Right cardiac atrium (tissue), 5 donors: ENCODE measurements around the gene MPC1. TPM values are rescaled to one million over a fixed set of nuclear protein-coding genes. Genes with fewer than 3 reads are reported as not detected.

ENCODE experiments used
- polyA plus RNA-seq: library from polyadenylated mRNA; stranded (reverse); fragments of 200-250 nt; gene quantifications from one replicate; pipeline ENCODE4 v1.2.3, GENCODE V29; 2013
- total RNA-seq, 4 donors: library from RNA; stranded (reverse); fragmentation: NEBNext Ultra II Directional; extraction: Animal tissue kit (Norgen Biotek cat#: 25700); gene quantifications; one replicate each; pipeline ENCODE4 v1.2.1, GENCODE V29; 2021
- donor health status: healthy with polysubstance abuse.
- donor health status: DM: no; HTN: yes; CAD: no.
- donor health status: DM: no; HTN: no; CAD: no.
- donor health status: DM: no; HTN: yes; CAD: no; lungs with severe emphysema.
- donor health status: DM: yes; HTN: yes; CAD: no.

The MPC1 gene
- total and polyA plus RNA-seq, 5 donors: 275 to 760 (median 321) TPM

Other genes with a start within 250 kb of the MPC1 start
- not detected for gene TBXT, start 215.1 kb downstream of the MPC1 start, total RNA-seq
- not detected for gene TBXT, start 215.1 kb downstream of the MPC1 start, polyA plus RNA-seq
- not detected for gene PRR18, start 74.5 kb downstream of the MPC1 start, total RNA-seq
- gene PRR18, start 74.5 kb downstream of the MPC1 start, polyA plus RNA-seq: 0.02 TPM
- gene SFT2D1, start 40.4 kb downstream of the MPC1 start, total RNA-seq: 10 to 100 TPM; 23.6 to 25.2 (median 24.3) TPM
- 45.8 TPM for gene SFT2D1, start 40.4 kb downstream of the MPC1 start, polyA plus RNA-seq
- 1 to 10 TPM in 1 of 4 donors, under 1 TPM in 3; 0.31 to 1.0 (median 0.61) TPM for gene RAMACL, start 203.7 kb upstream of the MPC1 start, total RNA-seq
- gene RAMACL, start 203.7 kb upstream of the MPC1 start, polyA plus RNA-seq: 0.38 TPM
- gene RPS6KA2, start 244.3 kb upstream of the MPC1 start, total RNA-seq: 10 to 100 TPM; 53.1 to 80.9 (median 67.9) TPM
- 34.0 TPM for gene RPS6KA2, start 244.3 kb upstream of the MPC1 start, polyA plus RNA-seq